Stimulated activated naive CD8-positive, alpha-beta T cell treated with anti-CD3 and anti-CD28 coated beads, Interleukin-15, Interleukin-2, amounts not matched to agents 100 ng/mL and 50 ng/mL, for 24 hours (primary cell): Measurements from ENCODE around the gene HSD17B12.
A peak's percentile ranks its signal among the peaks of the same experiment; 100 is the strongest.

ENCODE experiments used
- H3K27ac Mint-ChIP-seq: one replicate; pipeline ENCODE4 v1.8.0; 2021; ENCODE audit warnings: mild to moderate bottlenecking, mixed read lengths
- H3K27me3 Mint-ChIP-seq: one replicate; pipeline ENCODE4 v1.8.0; 2021; ENCODE audit warnings: mixed read lengths
- H3K36me3 Mint-ChIP-seq: one replicate; pipeline ENCODE4 v1.8.0; 2021; ENCODE audit warnings: low read depth, mixed read lengths
- H3K4me1 Mint-ChIP-seq: one replicate; pipeline ENCODE4 v1.8.0; 2021; ENCODE audit warnings: low read depth, mixed read lengths
- H3K4me3 Mint-ChIP-seq: one replicate; pipeline ENCODE4 v1.8.0; 2021; ENCODE audit warnings: mild to moderate bottlenecking, mixed read lengths
- H3K9me3 Mint-ChIP-seq: one replicate; pipeline ENCODE4 v1.8.0; 2021; ENCODE audit warnings: mixed read lengths

Gene HSD17B12

DNA sequence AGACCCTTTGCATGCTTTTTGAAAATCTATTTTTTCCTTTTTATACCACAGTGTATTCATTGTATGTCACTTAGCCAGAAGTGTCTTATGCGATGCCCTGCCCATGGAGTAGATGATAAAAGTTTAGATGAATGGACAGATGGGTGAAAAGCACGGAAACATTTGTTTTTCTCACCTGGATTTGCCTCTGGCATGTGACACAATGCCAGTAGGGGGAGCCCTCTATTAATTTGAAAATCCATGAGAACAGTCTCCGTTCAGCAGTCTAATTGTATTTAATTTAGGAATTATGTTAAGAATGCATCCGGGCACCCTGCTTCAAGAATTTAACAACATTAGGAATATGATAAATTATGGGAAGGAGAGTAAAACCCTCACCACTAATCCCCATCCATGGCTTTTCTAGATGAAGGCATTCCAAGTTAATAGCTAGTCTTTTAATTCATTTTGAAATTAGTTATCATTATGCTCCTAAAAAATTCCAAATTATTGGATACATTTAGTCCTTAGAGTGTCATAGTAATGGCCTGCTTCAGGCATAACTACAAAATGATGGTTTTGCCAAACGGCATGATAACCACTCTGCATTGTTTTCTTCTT, 144.8 kb downstream of the HSD17B12 start:
- H3K36me3 Mint-ChIP-seq, result peaks cover 22% of the 10 kb centered on the region

DNA sequence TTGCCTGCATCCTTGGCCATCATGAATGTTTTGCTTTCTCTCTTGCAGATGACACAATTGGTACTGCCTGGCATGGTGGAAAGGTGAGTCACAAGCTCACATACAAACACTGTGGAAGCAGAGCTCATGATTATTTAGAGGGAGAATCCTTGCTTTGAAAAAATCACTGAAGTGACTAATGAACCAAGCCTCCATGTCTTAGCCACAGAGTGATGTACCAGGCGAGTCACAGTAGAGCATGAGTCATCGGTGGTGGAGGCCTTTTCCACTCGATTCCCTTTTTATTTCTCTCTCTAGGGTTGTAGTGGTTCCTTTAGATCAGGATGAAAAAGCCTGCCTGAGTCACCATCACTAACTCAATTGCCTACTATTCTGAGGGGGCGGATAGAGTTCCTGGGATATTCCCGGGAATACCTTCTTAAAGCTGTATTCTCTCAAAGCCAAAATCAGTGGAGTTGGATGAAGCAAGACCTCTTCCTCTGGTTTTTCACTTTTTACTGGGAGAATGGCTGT, 150.4 kb downstream of the HSD17B12 start:
- H3K27me3 Mint-ChIP-seq, result no peaks in the 10 kb centered on the region
- peak overlapping the region; percentile 53 for H3K4me3 Mint-ChIP-seq
- no peaks in the 10 kb centered on the region for H3K9me3 Mint-ChIP-seq
- H3K27ac Mint-ChIP-seq, result peak overlapping the region; percentile 84
- H3K4me1 Mint-ChIP-seq, result peaks cover 26% of the 10 kb centered on the region
- H3K36me3 Mint-ChIP-seq, result peaks cover 27% of the 10 kb centered on the region

More for the DNA sequence above, 144.8 kb downstream of the HSD17B12 start:
- Mint-ChIP-seq H3K27me3 (no peaks in the 10 kb centered on the region), H3K4me1 (peaks cover 3% of the 10 kb centered on the region), H3K27ac (peak overlapping the region; percentile 13), H3K4me3 (no peak overlapping the region), H3K9me3 (no peaks in the 10 kb centered on the region)

DNA sequence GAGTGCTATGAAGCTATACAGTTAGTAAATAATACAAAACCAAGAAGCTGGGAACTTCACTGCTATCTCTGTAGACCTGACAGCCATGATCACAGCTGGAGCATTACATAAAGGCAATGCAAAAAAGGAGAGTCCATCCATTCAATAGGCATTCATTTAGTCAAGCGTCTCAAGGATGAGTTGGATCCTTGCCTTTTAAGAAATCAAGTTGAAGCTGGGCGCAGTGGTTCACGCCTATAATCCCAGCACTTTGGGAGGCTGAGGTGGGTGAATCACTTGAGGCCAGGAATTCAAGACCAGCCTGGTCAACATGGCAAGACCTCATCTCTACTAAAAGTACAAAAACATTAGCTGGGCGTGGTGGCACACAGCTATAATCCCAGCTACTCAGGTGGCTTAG, 152.0 kb downstream of the HSD17B12 start:
- peaks cover 26% of the 10 kb centered on the region for H3K4me1 Mint-ChIP-seq
- H3K9me3 Mint-ChIP-seq, result no peaks in the 10 kb centered on the region
- no peak overlapping the region for H3K4me3 Mint-ChIP-seq
- H3K36me3 Mint-ChIP-seq, result peaks cover 28% of the 10 kb centered on the region
- no peaks in the 10 kb centered on the region for H3K27me3 Mint-ChIP-seq
- H3K27ac Mint-ChIP-seq, result no peak overlapping the region

DNA sequence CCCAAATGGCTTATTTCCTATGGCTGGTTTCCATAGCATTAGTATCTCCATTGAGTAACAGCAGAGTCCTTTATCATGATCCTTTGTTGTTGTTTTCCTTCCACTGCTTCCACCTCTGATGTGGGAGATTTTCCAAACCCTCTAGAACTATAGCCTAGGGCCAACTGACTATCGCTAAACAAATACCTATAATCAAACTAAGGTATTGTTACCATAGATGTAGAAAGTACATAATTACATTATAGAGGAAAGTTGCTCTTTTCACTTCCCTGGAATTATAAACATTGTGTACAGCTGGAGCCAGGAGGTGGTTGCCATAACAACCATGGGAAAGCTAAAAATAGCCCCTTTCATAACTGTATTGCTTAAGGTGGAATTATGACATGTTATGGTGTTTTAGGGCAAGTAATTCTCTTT, 153.1 kb downstream of the HSD17B12 start:
- H3K4me1 Mint-ChIP-seq, result peaks cover 26% of the 10 kb centered on the region
- H3K27me3 Mint-ChIP-seq, result no peaks in the 10 kb centered on the region
- H3K27ac Mint-ChIP-seq, result no peak overlapping the region
- no peak overlapping the region for H3K4me3 Mint-ChIP-seq
- H3K36me3 Mint-ChIP-seq, result peaks cover 39% of the 10 kb centered on the region
- H3K9me3 Mint-ChIP-seq, result no peaks in the 10 kb centered on the region

DNA sequence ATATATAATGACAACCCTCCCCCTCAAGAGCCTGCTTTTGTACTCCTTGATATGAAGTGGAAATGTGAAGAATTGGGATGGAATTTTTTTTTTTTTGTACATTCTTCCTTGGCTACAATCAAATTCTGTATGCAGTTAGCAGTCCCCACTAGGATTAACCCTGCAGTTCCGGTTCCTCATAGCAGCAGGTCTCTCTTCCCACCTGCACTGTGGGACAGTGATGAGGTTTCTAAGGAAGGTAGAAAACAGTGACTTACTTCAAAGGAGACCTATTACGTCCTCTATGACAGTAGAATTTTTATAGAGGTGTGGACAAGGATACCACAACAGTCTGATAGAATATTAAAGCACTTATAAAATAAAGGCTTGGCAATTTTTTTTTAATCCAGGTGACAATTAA, 153.7 kb downstream of the HSD17B12 start:
- Mint-ChIP-seq H3K27ac (no peak overlapping the region), H3K27me3 (no peaks in the 10 kb centered on the region), H3K36me3 (peaks cover 45% of the 10 kb centered on the region), H3K9me3 (no peaks in the 10 kb centered on the region), H3K4me3 (no peak overlapping the region), H3K4me1 (peaks cover 26% of the 10 kb centered on the region)

DNA sequence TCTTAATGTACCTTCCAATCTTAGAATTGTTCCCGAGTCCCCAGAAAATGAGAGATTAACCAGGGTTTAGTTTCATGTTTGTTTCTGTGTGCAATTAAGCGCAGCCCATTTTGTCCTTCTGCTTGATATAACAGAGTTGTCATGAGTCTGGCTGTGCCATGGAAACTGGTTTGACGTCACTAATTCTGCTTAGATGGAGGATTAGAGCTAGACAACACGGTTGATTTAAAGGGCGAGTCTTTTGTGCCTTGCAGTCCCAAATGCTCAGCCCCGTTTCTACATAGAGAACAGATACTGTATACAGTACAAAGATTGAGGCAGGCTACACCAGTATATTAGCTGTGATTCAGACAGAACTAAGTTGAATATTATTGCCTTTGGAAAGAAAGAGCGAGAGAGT, 154.6 kb downstream of the HSD17B12 start:
- Mint-ChIP-seq H3K4me1 (peaks cover 24% of the 10 kb centered on the region), H3K9me3 (no peaks in the 10 kb centered on the region), H3K27me3 (no peaks in the 10 kb centered on the region), H3K27ac (no peak overlapping the region), H3K4me3 (no peak overlapping the region), H3K36me3 (peaks cover 52% of the 10 kb centered on the region)

DNA sequence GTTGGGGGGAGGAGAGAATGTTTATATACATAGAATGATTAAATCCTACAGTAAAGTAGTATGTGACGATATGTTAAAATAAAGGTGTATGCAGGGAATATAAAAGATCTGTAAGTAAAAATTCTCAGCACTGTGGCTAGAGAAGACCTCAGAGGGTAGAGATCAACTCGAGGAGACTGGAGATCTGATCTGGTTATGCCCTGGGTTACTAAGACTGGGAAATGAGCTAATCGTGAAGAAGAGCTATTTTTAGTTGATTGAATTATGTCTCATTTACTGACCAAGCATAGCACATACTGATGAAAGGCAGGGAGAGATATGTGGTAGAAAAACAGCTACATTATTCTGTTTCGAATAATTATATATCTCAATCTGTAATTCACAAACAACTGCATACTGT, 157.3 kb downstream of the HSD17B12 start:
- Mint-ChIP-seq H3K4me1 (peaks cover 4% of the 10 kb centered on the region), H3K9me3 (no peaks in the 10 kb centered on the region), H3K4me3 (no peak overlapping the region), H3K27ac (no peak overlapping the region), H3K36me3 (peaks cover 50% of the 10 kb centered on the region), H3K27me3 (no peaks in the 10 kb centered on the region)

DNA sequence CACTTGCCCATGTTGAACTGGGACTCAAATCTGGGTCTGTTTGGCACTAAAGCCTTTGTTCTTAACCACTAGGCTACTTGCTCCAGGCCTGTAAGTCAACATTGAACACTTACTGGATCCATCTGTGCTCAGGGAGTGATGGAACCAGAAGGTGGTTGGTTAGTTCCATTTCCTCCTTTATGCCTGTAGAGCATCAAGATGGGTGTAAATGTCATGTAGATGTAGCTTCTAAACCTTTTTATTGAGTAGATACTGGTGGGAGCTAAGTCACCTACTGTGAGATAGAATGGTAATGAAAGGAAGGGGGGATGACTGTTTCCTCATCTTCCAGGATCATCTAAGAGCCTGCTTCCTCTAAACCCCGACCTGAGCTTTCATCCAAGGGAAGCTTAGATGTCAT, 161.5 kb downstream of the HSD17B12 start:
- H3K27ac Mint-ChIP-seq, result no peak overlapping the region
- H3K36me3 Mint-ChIP-seq, result peaks cover 61% of the 10 kb centered on the region
- no peaks in the 10 kb centered on the region for H3K4me1 Mint-ChIP-seq
- no peaks in the 10 kb centered on the region for H3K27me3 Mint-ChIP-seq
- H3K4me3 Mint-ChIP-seq, result no peak overlapping the region
- no peaks in the 10 kb centered on the region for H3K9me3 Mint-ChIP-seq

DNA sequence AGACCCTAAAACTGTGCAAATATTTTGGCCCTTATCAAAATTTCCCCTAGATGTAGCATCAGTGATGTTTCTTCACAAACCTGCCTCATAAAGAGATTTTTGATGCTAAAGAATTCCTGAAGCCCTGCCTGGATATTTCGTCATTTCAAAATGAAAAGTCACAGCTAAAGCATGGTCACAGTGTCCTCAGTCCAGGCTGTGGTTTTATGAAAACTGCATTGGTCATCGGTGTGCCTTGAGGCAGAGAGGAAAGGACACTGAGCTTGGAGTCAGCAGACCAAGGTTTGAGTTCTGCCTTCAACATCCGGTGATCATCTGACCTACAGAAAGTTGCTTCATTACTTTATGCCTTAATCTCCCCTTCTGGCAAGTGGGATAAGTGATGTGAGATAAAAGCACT, 165.3 kb downstream of the HSD17B12 start:
- Mint-ChIP-seq H3K4me1 (peaks cover 3% of the 10 kb centered on the region), H3K4me3 (no peak overlapping the region), H3K9me3 (no peaks in the 10 kb centered on the region), H3K27ac (no peak overlapping the region), H3K27me3 (no peaks in the 10 kb centered on the region), H3K36me3 (peaks cover 31% of the 10 kb centered on the region)

DNA sequence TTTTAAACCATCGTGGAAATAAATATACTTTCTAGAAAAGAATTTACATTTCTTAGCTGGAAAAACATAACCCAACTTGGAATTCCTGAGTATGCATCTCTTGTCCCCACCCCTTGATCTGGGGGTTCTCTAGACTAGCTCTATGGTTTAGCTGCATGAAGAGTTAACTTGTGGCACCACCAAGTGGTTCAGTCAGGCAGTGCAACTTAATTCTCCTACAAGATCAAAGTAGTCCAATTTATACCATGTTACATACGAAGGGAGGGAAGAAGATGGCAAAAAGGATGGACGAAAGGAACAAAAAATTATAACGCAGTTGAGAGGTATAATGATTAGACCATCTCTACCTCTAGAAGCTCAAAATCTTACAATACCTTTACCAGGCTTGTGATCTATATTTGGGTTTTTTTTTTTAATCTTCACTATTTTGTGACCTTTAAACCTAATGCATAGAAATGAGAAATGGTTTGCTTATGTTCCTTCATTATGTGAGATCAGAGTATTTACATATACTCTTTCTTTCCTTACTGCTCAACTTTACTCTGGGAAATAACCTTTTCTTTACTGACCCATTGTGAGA, 171.6 kb downstream of the HSD17B12 start:
- Mint-ChIP-seq H3K27ac (no peak overlapping the region), H3K4me3 (no peak overlapping the region), H3K4me1 (peaks cover 3% of the 10 kb centered on the region), H3K27me3 (no peaks in the 10 kb centered on the region), H3K9me3 (no peaks in the 10 kb centered on the region), H3K36me3 (peaks cover 16% of the 10 kb centered on the region)

DNA sequence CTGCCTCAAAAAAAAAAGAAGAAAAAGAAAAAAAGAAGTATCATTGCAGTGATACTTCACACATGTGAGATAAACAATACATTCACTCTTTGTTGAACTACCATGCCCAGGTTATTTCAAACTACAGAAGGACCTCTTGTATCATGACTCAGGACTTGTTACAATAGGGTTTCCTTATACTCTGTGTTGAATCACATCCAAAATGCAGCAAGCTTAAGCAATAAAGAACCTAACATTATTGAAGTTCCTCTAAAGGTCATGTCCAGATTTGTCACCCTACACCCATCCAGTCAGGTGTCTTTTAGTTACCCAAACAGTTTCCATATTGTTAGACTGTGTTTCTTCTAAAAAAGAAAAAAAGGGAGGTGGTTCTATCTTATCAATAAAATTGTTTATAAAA, 173.2 kb downstream of the HSD17B12 start:
- Mint-ChIP-seq H3K27me3 (no peaks in the 10 kb centered on the region), H3K4me1 (peaks cover under 1% of the 10 kb centered on the region), H3K4me3 (no peak overlapping the region), H3K9me3 (no peaks in the 10 kb centered on the region), H3K36me3 (peaks cover 16% of the 10 kb centered on the region), H3K27ac (no peak overlapping the region)

DNA sequence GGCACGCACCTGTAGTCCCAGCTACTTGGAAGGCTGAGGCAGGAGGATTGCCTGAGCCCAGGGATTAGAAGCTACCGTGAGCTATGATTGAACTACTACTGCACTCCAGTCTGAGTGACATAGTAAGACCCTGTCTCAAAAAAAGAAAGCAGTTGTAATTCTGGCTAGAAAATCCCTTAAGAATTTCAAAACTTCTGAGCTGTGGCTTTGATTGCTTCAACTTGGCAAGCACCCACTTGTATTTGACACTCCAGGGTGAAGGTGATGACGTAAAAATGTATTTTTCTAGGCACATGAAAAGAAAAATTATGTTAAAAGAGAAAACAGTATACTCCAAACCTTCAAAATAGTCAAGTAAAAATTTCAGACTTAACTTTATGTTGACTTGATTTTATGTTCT, 176.5 kb downstream of the HSD17B12 start:
- Mint-ChIP-seq H3K4me1 (no peaks in the 10 kb centered on the region), H3K9me3 (peaks cover under 1% of the 10 kb centered on the region), H3K27me3 (no peaks in the 10 kb centered on the region), H3K4me3 (no peak overlapping the region), H3K27ac (no peak overlapping the region), H3K36me3 (peaks cover 20% of the 10 kb centered on the region)

DNA sequence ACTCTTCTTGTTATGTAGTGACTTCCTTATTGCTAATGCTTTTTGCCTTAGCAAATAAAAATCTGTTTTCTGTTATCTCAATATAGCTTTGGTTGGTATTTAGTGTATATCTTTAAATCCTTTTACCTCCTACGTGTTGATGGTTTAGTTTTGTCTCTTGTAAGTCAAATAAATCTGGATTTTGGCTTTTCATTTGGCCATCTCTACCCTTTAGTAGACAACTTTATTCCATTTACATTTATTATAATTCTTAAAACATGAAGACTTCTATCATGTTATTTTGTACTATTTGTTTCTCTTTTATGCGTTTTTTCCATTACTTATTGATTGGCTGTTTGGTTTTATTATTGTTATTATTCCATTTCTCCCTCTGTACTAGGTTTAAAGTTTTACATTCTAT, 180.6 kb downstream of the HSD17B12 start:
- H3K27ac Mint-ChIP-seq, result no peak overlapping the region
- no peak overlapping the region for H3K4me3 Mint-ChIP-seq
- peaks cover 14% of the 10 kb centered on the region for H3K27me3 Mint-ChIP-seq
- peaks cover 8% of the 10 kb centered on the region for H3K9me3 Mint-ChIP-seq
- H3K36me3 Mint-ChIP-seq, result peaks cover 9% of the 10 kb centered on the region
- peaks cover 9% of the 10 kb centered on the region for H3K4me1 Mint-ChIP-seq

DNA sequence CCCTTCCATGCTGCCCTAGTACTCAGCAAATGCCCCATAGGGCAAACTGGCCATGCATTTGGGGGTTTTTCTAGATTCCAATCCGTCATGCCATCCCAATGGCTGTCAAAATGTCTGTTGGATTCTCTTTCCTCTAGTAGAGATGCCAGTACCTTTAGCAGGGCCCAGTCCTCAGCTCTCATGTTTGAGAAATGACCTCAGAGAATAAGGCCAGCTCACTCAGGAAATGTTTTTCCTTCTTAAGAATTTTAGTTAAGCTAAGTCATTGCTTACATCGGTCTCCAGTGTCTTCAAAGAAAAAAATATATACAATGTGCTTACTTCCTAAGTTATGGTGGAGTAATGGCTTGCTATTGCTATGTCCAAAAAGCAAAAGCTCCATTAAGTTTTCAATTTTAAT, 186.0 kb downstream of the HSD17B12 start:
- H3K9me3 Mint-ChIP-seq, result peaks cover 8% of the 10 kb centered on the region
- H3K4me1 Mint-ChIP-seq, result peaks cover 38% of the 10 kb centered on the region
- H3K4me3 Mint-ChIP-seq, result no peak overlapping the region
- no peak overlapping the region for H3K27ac Mint-ChIP-seq
- H3K27me3 Mint-ChIP-seq, result peaks cover 29% of the 10 kb centered on the region
- H3K36me3 Mint-ChIP-seq, result peaks cover 4% of the 10 kb centered on the region

DNA sequence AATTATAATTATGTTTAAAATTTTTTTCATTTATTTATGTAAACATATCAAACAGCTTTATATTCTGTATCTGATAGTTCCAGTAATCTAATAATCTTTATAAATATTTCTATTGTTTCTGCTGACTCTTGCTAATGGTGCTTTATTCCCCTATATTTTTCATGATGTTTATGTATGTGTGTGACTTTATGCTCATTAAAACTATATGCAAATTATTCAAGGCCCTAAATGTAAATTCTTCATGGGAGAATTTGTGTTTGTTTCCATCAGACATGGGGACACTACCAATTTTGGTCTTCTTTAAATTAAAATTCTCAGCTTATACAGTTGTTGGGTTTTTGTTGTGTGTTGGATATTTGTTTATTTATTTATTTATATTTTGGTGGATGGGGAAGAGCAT, 186.4 kb downstream of the HSD17B12 start:
- H3K27me3 Mint-ChIP-seq, result peaks cover 32% of the 10 kb centered on the region
- H3K4me3 Mint-ChIP-seq, result no peak overlapping the region
- H3K4me1 Mint-ChIP-seq, result peaks cover 38% of the 10 kb centered on the region
- peaks cover 8% of the 10 kb centered on the region for H3K9me3 Mint-ChIP-seq
- peaks cover 4% of the 10 kb centered on the region for H3K36me3 Mint-ChIP-seq
- no peak overlapping the region for H3K27ac Mint-ChIP-seq
